G401.6 (cell line): ENCODE results near the gene POLR2M.

Experiments used
- FAIRE-seq: peaks from 2 replicates; lab custom pipeline; 2012; peaks lifted over from hg19 to GRCh38; lab: Jason Lieb, UNC

The POLR2M gene

DNA sequence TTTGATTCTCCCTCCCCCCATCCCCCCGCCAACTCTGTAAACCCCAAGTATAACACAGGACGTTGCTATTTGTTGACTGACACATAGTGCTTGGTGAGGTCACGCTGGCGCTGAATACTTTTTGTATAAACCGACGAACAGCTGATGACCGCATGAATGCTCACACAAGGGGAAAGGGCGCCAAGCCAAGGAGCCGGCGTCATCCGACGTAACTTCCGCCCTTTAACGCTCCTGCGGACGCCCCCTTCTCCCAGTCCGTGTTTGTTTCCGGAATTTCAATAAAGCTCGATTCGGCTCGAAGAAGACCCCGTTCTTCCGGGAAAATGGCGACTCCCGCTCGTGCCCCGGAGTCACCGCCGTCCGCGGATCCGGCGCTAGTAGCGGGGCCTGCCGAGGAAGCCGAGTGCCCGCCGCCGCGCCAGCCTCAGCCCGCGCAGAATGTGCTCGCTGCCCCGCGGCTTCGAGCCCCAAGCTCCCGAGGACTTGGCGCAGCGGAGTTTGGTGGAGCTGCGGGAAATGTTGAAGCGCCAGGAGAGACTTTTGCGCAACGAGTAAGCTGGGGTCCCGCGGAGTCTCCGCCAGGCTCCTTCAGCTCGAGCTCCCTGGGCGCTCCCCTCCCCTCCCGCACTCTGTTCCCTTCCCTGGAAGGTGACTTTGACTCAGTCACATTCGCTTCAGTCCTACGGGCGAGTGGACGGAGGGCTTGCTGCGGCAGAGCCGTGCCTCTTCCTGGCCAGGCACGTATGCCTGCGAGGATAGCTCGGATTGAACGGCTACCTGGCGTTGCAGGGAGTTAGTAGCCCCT lies at the start of gene POLR2M:
POLR2M (plus strand) TSS at position 310 of the 805 bp plus-strand sequence; CDS start at position 439, 129 bp downstream.
- FAIRE-seq: peak; percentile 94

DNA sequence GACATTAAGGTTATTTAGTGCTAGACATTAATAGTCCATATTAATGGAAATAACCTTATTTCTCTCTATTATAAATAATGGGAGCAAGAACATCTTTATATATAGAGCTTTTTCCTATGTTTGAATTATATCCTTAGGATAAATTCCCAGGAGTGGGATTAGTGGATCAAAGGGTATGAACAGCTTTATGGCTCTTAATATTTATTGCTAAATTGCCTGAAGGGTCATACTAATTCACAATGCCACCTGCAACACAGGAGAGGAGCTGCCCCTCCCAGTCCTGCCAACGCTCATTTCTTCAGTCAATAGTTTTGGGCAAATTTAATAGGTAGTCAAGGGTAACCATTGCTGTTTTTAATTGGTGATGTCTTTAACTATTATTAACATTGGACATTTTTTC lies 48.9 kb upstream of the POLR2M start:
- FAIRE-seq: no peak

DNA sequence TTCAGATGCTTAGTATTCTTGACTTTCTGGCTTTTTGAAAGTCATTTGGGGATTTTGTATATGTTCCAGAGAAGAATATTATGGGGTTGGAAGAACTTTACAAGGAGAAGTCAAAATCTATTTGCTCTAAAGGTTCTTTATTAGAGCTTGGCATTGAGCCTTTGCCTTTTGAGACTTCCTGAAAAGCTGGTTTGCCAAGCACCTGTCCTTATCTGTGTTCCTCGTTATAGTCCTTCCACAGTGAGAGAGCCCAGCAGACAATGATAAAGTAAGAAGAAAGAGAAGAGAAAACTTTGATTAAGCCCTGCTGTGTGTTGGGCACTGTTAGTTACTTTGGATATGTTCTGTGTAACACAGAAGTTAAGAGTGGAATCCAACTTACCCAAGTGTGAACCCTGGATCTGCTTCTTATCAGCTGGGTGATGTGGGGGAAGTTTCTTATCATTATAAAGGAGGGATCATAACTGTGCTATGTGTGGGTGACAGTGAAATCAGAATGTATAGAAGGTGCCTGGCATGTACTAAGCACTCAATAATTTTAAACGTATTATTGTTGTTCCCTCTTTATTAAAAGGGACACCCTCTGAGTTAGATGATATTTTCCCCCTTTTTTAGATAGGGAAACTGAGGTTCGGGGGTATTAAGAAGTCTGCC lies 44.3 kb upstream of the POLR2M start:
- FAIRE-seq: no peak

DNA sequence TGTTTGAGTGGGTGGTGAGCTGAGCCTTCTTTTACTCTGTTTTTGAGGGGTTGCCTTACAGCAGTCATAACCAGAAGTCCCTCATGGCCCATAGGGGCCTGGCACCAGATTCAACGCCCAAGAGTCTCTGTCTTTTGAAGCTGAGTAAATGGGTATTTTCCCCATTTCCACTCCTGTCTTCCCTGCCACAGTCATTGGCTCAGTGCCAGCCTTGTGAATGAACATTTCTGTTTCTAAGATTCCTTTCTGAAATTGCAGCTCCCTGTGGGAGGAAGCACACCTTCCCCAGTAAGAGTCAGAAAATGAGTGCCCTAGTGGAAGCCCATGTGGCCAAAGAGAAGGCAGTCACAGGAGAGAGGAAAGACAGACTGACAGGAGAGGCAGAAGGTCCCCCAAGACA lies 43.7 kb upstream of the POLR2M start:
- FAIRE-seq: no peak

DNA sequence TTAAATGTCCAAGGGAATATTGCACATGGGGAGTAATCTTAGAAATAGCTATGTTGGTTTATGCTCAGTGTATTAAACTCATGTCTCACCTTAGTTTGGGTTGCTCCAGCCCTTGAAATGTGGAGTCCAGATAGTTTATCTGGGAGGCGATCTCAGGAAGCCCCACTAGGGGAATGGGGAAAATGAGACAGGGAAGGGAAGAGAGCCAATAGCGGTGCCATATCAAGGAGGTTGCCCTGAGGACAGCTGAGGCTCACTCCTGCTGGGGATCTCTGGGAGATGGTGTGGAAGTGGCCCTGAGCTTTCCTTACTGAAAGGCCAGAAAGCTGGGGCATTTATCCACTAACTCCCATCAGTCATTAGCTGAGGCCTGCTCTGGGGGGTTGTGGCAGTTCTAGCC lies 43.3 kb upstream of the POLR2M start:
- FAIRE-seq: no peak

DNA sequence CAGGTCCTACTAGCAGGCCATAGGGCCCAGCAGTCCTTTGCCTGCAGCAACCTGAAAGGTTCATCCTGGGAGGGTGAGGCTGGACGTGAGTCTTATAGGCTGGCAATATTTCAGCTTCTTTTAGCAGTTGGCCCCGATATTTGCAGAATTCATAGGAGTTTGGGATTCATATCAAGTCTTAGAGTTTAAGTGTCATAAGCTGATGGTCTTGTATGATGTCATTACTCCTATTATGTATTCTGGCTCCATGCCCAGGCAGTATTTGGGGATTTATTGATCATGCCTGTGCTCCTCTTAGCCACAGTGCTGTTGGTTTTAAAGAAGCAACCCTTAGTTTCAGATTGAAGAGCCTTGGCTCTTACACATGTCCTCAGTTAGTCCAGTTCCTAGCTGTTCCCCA lies 41.3 kb upstream of the POLR2M start:
- FAIRE-seq: no peak

DNA sequence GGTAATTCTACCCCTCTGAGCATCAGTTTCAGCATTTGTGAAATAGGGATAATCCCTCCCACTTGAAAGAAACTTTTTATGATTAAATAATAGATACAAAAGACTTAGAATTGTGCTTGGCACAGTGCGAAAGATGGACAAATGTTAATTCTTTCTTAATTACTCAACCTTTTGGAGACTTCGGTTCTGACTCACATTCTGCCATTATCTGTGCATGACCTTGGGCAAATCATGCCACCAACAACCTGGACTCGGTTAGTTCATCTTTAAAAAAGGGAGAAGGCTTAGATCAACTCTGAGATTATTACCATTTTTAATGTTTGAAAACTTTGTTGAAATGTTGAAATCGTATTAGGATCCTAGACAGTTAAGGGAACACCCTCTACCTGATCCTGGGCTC lies 40.6 kb upstream of the POLR2M start:
- FAIRE-seq: no peak

DNA sequence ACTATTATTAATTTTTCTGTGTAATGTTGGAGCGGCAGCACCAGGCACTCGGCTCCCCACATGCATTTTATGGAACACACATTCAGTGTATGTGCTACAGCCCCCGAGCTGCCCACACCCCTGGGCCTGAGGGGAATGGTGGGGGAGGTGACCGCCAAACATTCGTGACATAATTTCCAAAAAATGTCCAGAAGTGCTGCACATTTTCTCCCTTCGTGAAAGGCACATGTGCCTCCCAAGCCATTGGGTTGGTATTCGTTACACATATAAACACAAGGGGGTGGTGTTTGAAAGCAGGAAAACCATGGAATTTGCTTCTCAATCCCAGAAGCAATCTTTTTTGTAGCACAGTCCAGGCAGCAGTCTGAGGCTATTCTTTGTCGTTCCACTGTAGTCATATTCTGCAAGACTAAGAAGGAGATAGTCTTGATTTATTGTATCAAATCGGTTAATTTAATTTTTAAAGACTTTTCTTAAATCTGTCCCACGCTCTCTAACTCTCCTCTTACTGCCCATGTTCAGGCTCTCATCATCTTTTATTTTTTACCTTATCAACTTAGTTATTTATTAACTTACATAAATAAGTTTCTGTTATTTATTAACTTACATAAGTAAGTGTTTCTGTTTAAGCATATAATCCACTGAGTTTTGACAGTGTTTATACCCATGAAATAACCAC lies 39.2 kb upstream of the POLR2M start:
- peak; percentile 93 for FAIRE-seq

DNA sequence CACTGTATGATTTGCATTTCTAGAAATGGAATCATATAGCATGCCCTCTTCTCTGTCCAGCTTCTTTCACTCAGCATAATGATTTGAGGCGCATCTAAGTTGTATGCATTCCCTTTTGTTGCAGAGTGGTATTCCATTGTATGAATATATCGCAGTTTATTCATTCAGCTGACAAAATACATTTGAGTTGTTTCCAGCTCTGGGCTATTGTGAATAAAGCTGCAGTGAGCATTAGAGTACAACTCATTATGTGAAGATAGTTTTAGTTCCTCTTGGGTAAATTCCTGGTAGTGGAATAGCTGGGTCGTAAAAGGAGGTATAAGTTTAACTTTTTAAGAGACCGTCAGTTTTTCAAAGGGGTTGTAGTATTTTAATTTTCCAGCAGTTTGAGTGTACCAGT lies 38.5 kb upstream of the POLR2M start:
- no peak for FAIRE-seq

DNA sequence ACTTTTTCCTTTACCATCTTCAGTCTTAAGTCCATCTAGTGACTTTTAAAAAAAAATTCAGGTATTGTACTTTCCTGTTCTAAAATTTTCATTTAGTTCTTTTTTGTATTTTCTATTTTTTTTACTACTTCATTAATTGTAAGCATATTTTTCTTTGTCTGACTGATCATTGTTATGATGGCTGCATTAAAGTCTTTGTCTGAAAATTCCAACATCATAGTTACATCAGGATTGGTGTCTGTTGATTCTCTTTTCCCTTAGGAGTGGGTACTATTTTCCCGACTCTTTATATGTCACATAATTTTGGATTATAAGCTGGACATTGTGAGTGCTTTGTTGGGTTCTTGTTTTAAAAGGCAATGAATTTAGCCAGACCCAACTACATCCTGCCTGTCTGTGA lies 34.9 kb upstream of the POLR2M start:
- peak; percentile 39 for FAIRE-seq

DNA sequence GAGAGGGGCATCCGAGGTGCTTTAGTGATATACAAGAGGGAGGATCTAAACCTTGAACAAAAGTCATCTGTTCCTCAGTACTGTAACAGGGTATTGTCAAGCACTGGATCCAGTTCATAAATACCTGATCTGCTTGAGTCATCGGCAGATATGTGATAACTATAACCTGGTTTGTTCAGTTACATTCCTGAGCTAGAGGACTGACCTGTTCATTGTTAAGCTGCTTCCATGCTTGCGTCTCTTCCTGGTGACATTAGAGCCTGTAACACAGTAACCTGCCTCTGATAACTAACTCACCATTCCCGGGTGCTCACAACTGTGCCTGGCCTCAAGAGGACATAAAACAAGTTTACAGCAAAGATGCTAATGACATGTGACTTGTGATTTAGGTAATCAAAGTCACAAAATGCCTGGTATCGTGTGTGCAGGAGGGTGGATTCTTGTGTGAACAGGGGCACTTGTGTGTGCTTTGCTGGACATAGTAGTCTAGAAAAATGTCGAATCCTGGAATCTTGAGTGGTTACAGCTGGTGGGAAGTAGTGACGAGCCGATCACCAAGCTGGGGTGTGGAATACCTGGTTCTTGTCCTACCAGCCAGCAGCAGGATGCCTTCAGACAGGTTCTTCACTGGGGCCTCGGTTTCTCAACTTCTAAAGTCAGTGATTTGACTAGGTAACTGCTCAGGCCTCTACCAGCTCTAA lies 30.9 kb upstream of the POLR2M start:
- no peak for FAIRE-seq

DNA sequence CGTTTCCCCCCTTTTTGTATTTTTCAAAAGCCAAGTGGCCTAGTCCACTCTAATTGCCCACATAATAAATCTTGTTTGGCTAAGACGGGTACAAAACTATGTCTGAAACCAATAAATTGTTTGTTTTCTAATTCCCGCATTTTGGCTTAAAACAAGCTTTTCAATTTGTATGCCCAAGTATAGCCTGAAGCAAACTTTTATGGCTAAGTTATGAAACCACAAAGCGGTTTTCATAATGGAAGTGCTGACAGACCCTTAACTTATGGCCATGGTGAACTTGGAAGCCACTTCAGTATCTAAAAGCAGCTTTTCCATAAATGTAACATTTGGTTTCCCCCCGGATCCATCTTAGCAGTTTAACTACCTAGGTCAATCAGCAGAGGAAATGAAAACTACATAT lies 29.9 kb upstream of the POLR2M start:
- FAIRE-seq: no peak

DNA sequence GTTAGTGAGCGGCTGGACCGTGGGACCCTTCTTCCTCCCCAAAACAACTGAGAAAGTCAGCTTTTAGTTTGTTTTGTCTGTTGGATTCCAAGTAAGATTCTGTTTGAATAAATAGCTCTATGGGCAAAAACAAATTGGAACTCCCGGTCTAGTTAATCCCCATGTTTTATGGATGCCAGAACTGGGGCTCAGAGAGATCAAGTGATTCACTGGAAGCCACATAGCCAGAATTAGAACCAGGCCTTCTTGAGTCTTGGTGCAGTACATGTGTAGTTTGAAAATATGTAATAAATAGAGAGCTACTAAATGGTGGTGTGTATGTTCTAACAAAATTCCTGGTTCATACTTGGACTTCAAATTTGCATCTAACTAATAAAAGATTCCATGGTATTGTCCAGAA lies 29.3 kb upstream of the POLR2M start:
- FAIRE-seq: no peak

DNA sequence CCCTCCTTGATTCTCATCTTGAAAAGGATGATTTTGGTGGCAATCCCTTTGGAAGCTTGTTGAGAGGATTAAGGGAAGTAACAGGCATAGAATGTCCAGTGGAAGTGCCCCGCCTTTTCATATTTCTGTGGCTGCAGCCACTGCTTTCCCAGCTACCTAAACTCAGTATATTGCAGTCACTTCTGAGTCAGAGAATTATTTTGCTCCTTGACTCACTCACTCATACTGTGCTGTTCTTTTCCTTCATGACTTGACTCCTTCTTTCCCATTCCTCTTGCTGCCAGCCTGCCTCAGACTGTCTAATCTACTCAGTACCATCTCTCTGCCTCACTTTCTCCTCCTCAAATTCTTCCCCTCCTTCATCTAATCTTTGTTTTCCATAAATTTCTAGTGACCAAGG lies 26.5 kb upstream of the POLR2M start:
- no peak for FAIRE-seq

DNA sequence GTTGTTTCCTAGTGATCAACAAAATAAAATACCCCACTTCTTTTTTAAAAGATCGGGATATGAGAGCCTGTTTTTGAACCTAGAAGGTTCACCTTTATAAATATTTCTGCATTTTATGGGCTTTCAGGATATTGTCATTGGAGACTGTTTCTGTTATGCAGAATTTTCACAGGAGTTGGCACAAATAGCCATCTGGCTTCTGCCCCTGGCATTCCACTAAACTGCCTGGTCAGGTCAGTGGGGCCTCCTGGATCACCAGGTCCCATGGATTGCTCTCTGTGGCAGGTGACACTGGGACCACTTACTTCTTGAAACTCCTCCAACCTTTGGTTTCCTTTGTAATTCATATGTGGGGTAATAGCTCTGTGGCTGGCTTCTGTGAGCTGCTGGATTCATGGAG lies 25.5 kb upstream of the POLR2M start:
- no peak for FAIRE-seq

DNA sequence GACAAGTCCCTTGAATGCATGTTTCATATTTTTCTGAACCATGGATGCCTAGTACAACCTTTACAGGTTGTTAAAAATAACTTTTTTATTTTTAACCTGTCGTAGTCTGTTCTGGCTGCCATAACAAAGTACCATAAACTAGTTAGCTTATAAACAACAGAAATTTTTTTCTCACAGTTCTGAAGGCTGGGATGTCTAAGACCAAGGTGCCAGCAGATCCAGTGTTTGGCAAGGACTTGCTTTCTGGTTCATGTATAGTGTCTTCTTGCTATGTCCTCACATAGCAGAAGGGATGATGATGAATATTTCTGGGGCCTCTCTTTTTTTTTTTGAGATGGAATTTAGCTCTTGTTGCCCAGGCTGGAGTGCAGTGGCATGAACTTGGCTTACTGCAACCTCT lies 23.0 kb upstream of the POLR2M start:
- no peak for FAIRE-seq

DNA sequence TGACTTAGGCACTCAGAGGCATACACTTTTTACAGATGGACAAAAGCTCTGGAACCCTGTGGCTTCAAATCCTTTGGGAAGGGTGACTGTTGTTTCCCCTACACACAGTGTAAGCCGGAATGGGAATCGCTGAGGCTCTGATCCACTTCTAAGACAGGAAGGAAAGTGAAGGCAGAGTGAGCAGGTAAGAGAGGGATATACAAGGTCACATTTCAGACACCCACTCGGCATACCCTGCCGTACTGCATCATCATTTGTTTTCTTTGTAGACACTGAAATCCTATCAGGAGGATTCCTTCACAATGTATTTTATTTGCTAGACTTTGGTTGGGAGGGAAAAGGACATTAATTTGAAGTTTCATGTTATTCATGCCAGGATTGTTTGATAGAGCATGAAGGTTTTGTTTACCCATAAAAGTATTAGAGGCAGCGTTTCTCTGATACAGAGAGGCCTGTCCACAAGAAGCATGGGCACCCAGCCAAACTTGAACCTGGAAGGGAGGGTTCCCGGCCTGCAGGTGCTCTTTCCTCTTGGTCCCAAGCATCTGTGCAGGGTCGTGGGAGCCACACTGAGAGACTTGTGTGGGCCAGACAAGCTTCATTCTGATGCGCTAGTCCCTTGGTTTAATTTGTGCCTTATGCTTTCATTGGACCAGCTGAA lies 21.9 kb upstream of the POLR2M start:
- no peak for FAIRE-seq

DNA sequence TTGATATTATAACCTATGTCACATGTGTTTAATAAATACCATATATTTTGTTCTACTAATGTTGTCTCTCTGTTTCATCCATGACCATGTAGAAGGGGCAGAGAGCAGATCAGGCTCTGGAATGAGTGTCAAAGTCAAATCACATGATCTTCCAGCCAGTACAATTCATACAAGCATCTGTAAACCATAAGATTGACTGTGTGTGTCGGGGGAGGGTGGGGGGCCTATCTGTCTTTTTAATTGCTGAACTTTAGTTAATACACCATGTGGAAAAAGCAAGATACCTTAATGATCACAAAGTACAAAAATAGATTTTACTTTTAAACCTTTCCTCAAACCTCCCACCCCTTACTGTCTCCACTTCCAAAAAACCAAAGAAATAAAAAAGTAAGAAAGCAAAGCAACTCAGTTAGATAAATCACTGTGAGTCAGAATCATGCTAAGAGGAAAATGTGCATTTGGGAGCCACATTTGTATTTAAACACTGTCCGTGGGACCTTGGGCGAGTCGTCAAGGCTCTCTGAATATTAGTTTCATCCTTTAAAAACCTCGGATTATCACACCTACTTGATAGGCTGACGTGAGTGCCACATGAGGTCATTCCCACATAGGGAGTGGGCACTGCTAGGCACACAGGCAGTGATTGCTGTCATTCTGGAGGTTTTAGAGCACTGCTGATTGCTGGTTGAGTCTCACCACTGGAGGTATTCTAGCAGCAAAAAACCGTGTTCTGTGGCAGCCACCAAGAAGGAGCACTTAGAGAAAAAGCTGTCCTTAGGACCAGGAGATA lies 21.0 kb upstream of the POLR2M start:
- FAIRE-seq: no peak

DNA sequence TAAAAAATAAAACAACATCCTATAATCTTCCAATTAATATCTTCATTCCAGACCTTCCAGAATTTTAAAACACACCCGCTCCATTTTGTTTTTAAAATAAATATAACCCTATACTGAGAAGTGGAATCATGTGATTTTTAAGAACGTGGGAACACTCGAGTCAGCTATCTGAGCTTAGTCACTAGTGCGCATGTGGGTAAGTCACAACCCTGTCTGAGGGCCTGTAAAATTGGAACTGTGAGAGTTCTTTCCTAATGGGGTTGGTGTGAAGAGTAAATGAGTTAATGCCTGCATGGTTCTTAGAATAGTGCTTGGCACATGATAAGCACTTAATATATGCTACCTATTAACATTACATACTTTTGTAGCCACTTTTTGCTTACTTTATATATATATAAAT lies 19.9 kb upstream of the POLR2M start:
- FAIRE-seq: no peak

DNA sequence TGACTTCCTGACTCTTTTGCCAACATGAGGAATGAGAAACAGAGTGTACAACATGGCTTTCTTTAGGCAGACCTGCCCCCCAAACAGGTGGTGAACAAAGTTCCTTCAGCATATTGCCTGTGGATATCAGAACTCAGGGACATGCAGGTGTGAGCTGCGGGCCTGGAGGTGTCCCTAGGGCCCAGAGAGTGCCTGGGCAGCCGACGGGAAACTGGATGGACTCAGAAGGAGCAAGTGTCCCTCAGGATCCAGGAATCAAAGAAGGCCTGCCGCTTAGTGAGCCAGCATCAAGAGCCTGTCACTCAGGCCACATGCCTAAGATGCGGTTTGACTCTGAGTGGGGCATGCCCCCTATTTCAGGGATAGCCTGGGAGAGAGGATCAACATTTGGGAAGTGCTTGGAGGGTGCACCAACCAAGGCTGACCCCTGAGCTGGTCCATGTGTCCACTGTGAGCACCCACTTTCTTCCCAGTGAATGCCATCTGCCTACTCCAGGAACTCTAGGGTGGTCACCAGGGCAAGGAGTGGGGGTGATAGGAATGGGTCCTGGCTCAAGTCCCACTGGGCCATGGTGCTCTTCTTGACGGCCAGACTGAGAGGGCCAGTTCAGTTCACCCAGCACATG lies 16.1 kb upstream of the POLR2M start:
- FAIRE-seq: no peak

DNA sequence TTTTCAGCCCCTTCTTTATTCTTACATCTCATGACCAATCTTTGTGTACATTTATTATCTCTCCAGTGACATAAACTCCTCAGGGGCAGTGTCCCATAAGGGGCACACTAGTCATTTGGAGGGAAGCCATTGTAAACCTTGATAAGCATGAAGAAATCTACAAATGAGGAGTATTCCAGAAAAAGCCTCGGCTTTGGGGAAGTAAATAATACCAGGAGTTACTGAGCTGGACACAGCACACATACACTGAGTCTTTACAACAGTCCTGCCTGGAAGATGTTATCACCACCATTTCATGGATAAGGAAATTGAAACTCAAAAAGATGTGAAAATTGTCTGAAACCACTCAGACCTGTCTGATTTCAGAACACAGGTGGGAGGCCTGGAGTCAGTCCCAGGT lies 15.4 kb upstream of the POLR2M start:
- no peak for FAIRE-seq
